ENCODE measurements around the gene CD44.

- no peak for TF ChIP-seq CTCF (IDR thresholded peaks at IDR 0.05)
- TF ChIP-seq POLR2A (IDR thresholded peaks at IDR 0.05): no peak
Observed at GRCh38 chr11:35246745-35247144, 107.8 kb downstream of the CD44 start.

All from thyroid gland (tissue), 4 donors.